ENCODE measurements around the gene SLC17A7. TPM values are rescaled to one million over a fixed set of nuclear protein-coding genes. Genes with fewer than 3 reads are reported as not detected.

SLC17A7 gene
- total RNA-seq, 2 experiments from 2014 or later, result 0.30 to 0.43 TPM

- no peak overlapping the region for H3K27ac Mint-ChIP-seq
- DNase-seq, result no peak
- H3K27me3 Mint-ChIP-seq, result peaks cover 67% of the 10 kb centered on the region
- H3K9me3 Mint-ChIP-seq, result no peaks in the 10 kb centered on the region
- ChIA-PET CTCF (interaction anchor here (1.0 to 1.2 kb wide), 2 partner anchors 33 to 49 kb away, joined by 4 to 5 read pairs; partner anchors contain the start of gene FLT3LG), POLR2A (interaction anchor here (0.9 to 1.3 kb wide), 3 partner anchors 10 to 49 kb away, joined by 3 to 4 read pairs (median 3); no protein-coding TSS in a partner anchor)
- peak overlapping the region; percentile 33 for H3K4me3 Mint-ChIP-seq
- peaks cover 5% of the 10 kb centered on the region for H3K36me3 Mint-ChIP-seq (ENCODE audit: low read depth)
- peaks cover 45% of the 10 kb centered on the region for H3K4me1 Mint-ChIP-seq
These were observed 703 bp downstream of the SLC17A7 start for GRCh38 chr19:49440439-49441209.

GRCh38 chr19:49439836-49440235 is 1.5 kb downstream of the SLC17A7 start:
- no peak overlapping the region for H3K27ac Mint-ChIP-seq

GRCh38 chr19:49438261-49438660 is 3.1 kb downstream of the SLC17A7 start:
- Mint-ChIP-seq H3K4me3 (no peak overlapping the region), H3K27ac (no peak overlapping the region), H3K36me3 (ENCODE audit: low read depth) (no peaks in the 10 kb centered on the region), H3K4me1 (peaks cover 34% of the 10 kb centered on the region), H3K9me3 (no peaks in the 10 kb centered on the region), H3K27me3 (peaks cover 85% of the 10 kb centered on the region)
- ChIA-PET POLR2A (no interaction called here), CTCF (no interaction called here)
- no peak for DNase-seq

More at GRCh38 chr19:49439836-49440235, 1.5 kb downstream of the SLC17A7 start:
- ChIA-PET POLR2A (interaction anchor here (0.9 to 1.3 kb wide), 2 partner anchors 9 to 48 kb away, joined by 3 read pairs; no protein-coding TSS in a partner anchor), CTCF (interaction anchor here (1.0 to 1.2 kb wide), 2 partner anchors 34 to 48 kb away, joined by 4 to 5 read pairs; partner anchors contain the start of gene FLT3LG)
- no peak for DNase-seq
- Mint-ChIP-seq H3K9me3 (no peaks in the 10 kb centered on the region), H3K4me3 (no peak overlapping the region), H3K36me3 (ENCODE audit: low read depth) (no peaks in the 10 kb centered on the region), H3K27me3 (peaks cover 75% of the 10 kb centered on the region), H3K4me1 (peaks cover 40% of the 10 kb centered on the region)

GRCh38 chr19:49437231-49437630 is 4.1 kb downstream of the SLC17A7 start:
- POLR2A ChIA-PET, result interaction anchor here (1.4 kb wide), 1 partner anchor 17 kb away, joined by 3 read pairs; no protein-coding TSS in a partner anchor
- Mint-ChIP-seq H3K27ac (no peak overlapping the region), H3K27me3 (peaks cover 90% of the 10 kb centered on the region)

GRCh38 chr19:49436381-49437017 is 4.8 kb downstream of the SLC17A7 start:
- Mint-ChIP-seq H3K9me3 (no peaks in the 10 kb centered on the region), H3K27me3 (peaks cover 87% of the 10 kb centered on the region), H3K4me3 (no peak overlapping the region), H3K4me1 (peaks cover 31% of the 10 kb centered on the region), H3K27ac (no peak overlapping the region), H3K36me3 (ENCODE audit: low read depth) (no peaks in the 10 kb centered on the region)
- ChIA-PET CTCF (interaction anchor here (0.5 to 2.6 kb wide), 5 partner anchors 14 to 60 kb away, joined by 3 to 15 read pairs (median 3); no protein-coding TSS in a partner anchor), POLR2A (interaction anchor here (1.1 to 1.4 kb wide), 3 partner anchors 11 to 18 kb away, joined by 3 to 6 read pairs (median 5); partner anchors contain the start of genes GFY and PIH1D1)
- peak; percentile 70 for DNase-seq

More at GRCh38 chr19:49437231-49437630, 4.1 kb downstream of the SLC17A7 start:
- Mint-ChIP-seq H3K9me3 (no peaks in the 10 kb centered on the region), H3K4me3 (no peak overlapping the region), H3K4me1 (peaks cover 34% of the 10 kb centered on the region), H3K36me3 (ENCODE audit: low read depth) (no peaks in the 10 kb centered on the region)
- no peak for DNase-seq
- CTCF ChIA-PET, result no interaction called here

GRCh38 chr19:49435670-49436069 is 5.7 kb downstream of the SLC17A7 start:
- POLR2A ChIA-PET, result interaction anchor here (0.6 to 1.4 kb wide), 4 partner anchors 11 to 60 kb away, joined by 3 to 6 read pairs (median 4); partner anchors contain the start of genes GFY and PIH1D1
- H3K4me3 Mint-ChIP-seq, result no peak overlapping the region
- H3K9me3 Mint-ChIP-seq, result no peaks in the 10 kb centered on the region
- peaks cover 30% of the 10 kb centered on the region for H3K4me1 Mint-ChIP-seq
- H3K27ac Mint-ChIP-seq, result no peak overlapping the region
- no peaks in the 10 kb centered on the region for H3K36me3 Mint-ChIP-seq (ENCODE audit: low read depth)
- no peak for DNase-seq
- CTCF ChIA-PET, result interaction anchor here (0.5 to 2.6 kb wide), 5 partner anchors 13 to 59 kb away, joined by 3 to 15 read pairs (median 3); no protein-coding TSS in a partner anchor
- peaks cover 88% of the 10 kb centered on the region for H3K27me3 Mint-ChIP-seq

GRCh38 chr19:49434907-49435583 is 6.3 kb downstream of the SLC17A7 start:
- peaks cover 87% of the 10 kb centered on the region for H3K27me3 Mint-ChIP-seq
- peaks cover 31% of the 10 kb centered on the region for H3K4me1 Mint-ChIP-seq
- no peak for DNase-seq
- POLR2A ChIA-PET, result interaction anchor here (0.6 to 1.1 kb wide), 2 partner anchors 10 to 60 kb away, joined by 3 to 6 read pairs; partner anchors contain the start of gene GFY
- H3K27ac Mint-ChIP-seq, result no peak overlapping the region
- H3K4me3 Mint-ChIP-seq, result no peak overlapping the region
- H3K9me3 Mint-ChIP-seq, result no peaks in the 10 kb centered on the region
- H3K36me3 Mint-ChIP-seq (ENCODE audit: low read depth), result no peaks in the 10 kb centered on the region
- CTCF ChIA-PET, result interaction anchor here (0.7 to 2.6 kb wide), 2 partner anchors 11 to 43 kb away, joined by 3 to 15 read pairs; no protein-coding TSS in a partner anchor

- no peak for DNase-seq
- H3K27me3 Mint-ChIP-seq, result peaks cover 85% of the 10 kb centered on the region
- ChIA-PET POLR2A (no interaction called here), CTCF (no interaction called here)
- no peaks in the 10 kb centered on the region for H3K9me3 Mint-ChIP-seq
- no peak overlapping the region for H3K4me3 Mint-ChIP-seq
- peaks cover 37% of the 10 kb centered on the region for H3K4me1 Mint-ChIP-seq
- no peaks in the 10 kb centered on the region for H3K36me3 Mint-ChIP-seq (ENCODE audit: low read depth)
- no peak overlapping the region for H3K27ac Mint-ChIP-seq
These were observed 8.0 kb downstream of the SLC17A7 start for GRCh38 chr19:49433240-49433901.

- Mint-ChIP-seq H3K4me3 (no peak overlapping the region), H3K9me3 (no peaks in the 10 kb centered on the region), H3K4me1 (peaks cover 45% of the 10 kb centered on the region), H3K36me3 (ENCODE audit: low read depth) (no peaks in the 10 kb centered on the region), H3K27me3 (peaks cover 83% of the 10 kb centered on the region), H3K27ac (no peak overlapping the region)
- peak; percentile 59 for DNase-seq
- ChIA-PET POLR2A (no interaction called here), CTCF (interaction anchor here (0.6 to 1.1 kb wide), 3 partner anchors 39 to 167 kb away, joined by 3 to 5 read pairs (median 4); no protein-coding TSS in a partner anchor)
These were observed 8.9 kb downstream of the SLC17A7 start for GRCh38 chr19:49432141-49433073.

- H3K9me3 Mint-ChIP-seq, result no peaks in the 10 kb centered on the region
- H3K4me1 Mint-ChIP-seq, result peaks cover 50% of the 10 kb centered on the region
- no peak overlapping the region for H3K27ac Mint-ChIP-seq
- H3K4me3 Mint-ChIP-seq, result no peak overlapping the region
- ChIA-PET CTCF (interaction anchor here (0.6 to 1.3 kb wide), 4 partner anchors 38 to 75 kb away, joined by 3 to 5 read pairs (median 4); no protein-coding TSS in a partner anchor), POLR2A (interaction anchor here (1.2 kb wide), 1 partner anchor 8 kb away, joined by 3 read pairs; no protein-coding TSS in a partner anchor)
- no peaks in the 10 kb centered on the region for H3K36me3 Mint-ChIP-seq (ENCODE audit: low read depth)
- peak; percentile 42 for DNase-seq
- peaks cover 83% of the 10 kb centered on the region for H3K27me3 Mint-ChIP-seq
These were observed 10.0 kb downstream of the SLC17A7 start for GRCh38 chr19:49431330-49431749.

GRCh38 chr19:49430678-49431329 is 10.5 kb downstream of the SLC17A7 start:
- H3K36me3 Mint-ChIP-seq (ENCODE audit: low read depth), result no peaks in the 10 kb centered on the region
- H3K9me3 Mint-ChIP-seq, result no peaks in the 10 kb centered on the region
- peak; percentile 36 for DNase-seq
- no peak overlapping the region for H3K4me3 Mint-ChIP-seq
- H3K27ac Mint-ChIP-seq, result no peak overlapping the region
- ChIA-PET CTCF (interaction anchor here (0.6 to 1.3 kb wide), 4 partner anchors 37 to 75 kb away, joined by 3 to 5 read pairs (median 4); no protein-coding TSS in a partner anchor), POLR2A (interaction anchor here (1.2 kb wide), 1 partner anchor 9 kb away, joined by 3 read pairs; no protein-coding TSS in a partner anchor)
- peaks cover 46% of the 10 kb centered on the region for H3K4me1 Mint-ChIP-seq
- H3K27me3 Mint-ChIP-seq, result peaks cover 83% of the 10 kb centered on the region

All from activated CD4-positive, alpha-beta memory T cell treated with anti-CD3 and anti-CD28 coated beads, Interleukin-2, amount 10 ng/mL, durations not matched to agents 7 days and 5 days (primary cell).